Right atrium auricular region (tissue), 2 donors: ENCODE results near the gene ENTREP3. TPM values are rescaled to one million over a fixed set of nuclear protein-coding genes. Genes with fewer than 3 reads are reported as not detected.
"Not testable (repeated sequence)": the region's sequence is repeated elsewhere in the genome, so short reads cannot be mapped to it uniquely, and the experiment has no call there.

Source experiments
- DNase-seq: peaks from one replicate; pipeline ENCODE4 v3.0.0-alpha.2; 2019; ENCODE audit warnings: low spot score
- H3K27ac ChIP-seq, 2 donors: fragments of 200-600 bp; sonication (generic); 1 replicate in 1 of 2; 2 replicates in 1 of 2; pipeline ENCODE4 v1.5.1; 2016 to 2019
- H3K27me3 ChIP-seq, 2 donors: fragments of 200-600 bp; sonication (generic); one replicate each; pipeline versions ENCODE4 v1.5.1 to v1.6.0; 2017 to 2019
- H3K36me3 ChIP-seq: fragments of 200-600 bp; sonication (generic); one replicate; pipeline ENCODE4 v1.5.1; 2016
- H3K4me1 ChIP-seq, 2 donors: fragments of 200-600 bp; sonication (generic); one replicate each; pipeline versions ENCODE4 v1.5.1 to v1.6.0; 2017 to 2019
- H3K4me3 ChIP-seq, 2 donors: fragments of 200-600 bp; sonication (generic); 1 replicate in 1 of 2; 2 replicates in 1 of 2; pipeline ENCODE4 v1.5.1; 2017 to 2019; ENCODE audit warnings: mild to moderate bottlenecking in 1 of 2, moderate library complexity in 1 of 2
- H3K9me3 ChIP-seq, 2 donors: fragments of 200-600 bp; sonication (generic); one replicate each; pipeline ENCODE4 v1.5.1; 2019
- CTCF ChIP-seq, 2 donors: fragments of 200-600 bp; sonication (generic); IDR thresholded peaks; one replicate each; pipeline ENCODE4 v1.5.1; 2019; ENCODE audit warnings: antibody characterized with exemption in 2 of 2
- total RNA-seq, 2 donors: library from RNA; depleted of rRNA; stranded (reverse); fragments of >200 nt; gene quantifications; one replicate each; pipeline ENCODE4 v1.1.0, GENCODE V29; 2016

ENTREP3 gene
- total RNA-seq, 2 donors from 2014 or later, result 14.4 to 15.5 TPM

- DNase-seq, result no peak
- H3K9me3 ChIP-seq, result no peaks in the 10 kb centered on the region
- H3K4me1 ChIP-seq, result peaks cover 0 to 44% of the 10 kb centered on the region in 2 donors
- H3K27ac ChIP-seq, result no peak overlapping the region
- no peaks in the 10 kb centered on the region for H3K27me3 ChIP-seq
- peaks cover 14% of the 10 kb centered on the region for H3K36me3 ChIP-seq
- TF ChIP-seq CTCF (IDR thresholded peaks at IDR 0.05), result no peak
- no peak overlapping the region for H3K4me3 ChIP-seq
These were observed 2.1 kb downstream of the ENTREP3 start for GRCh38 chr1:155253208-155253607.

GRCh38 chr1:155251566-155251965, 3.7 kb downstream of the ENTREP3 start:
- no peak for DNase-seq
- Histone ChIP-seq H3K36me3 (peaks cover 9% of the 10 kb centered on the region), H3K4me3 (no peak overlapping the region), H3K9me3 (no peaks in the 10 kb centered on the region), H3K27me3 (no peaks in the 10 kb centered on the region), H3K27ac (no peak overlapping the region), H3K4me1 (peaks cover 0 to 44% of the 10 kb centered on the region in 2 donors)
- TF ChIP-seq CTCF (IDR thresholded peaks at IDR 0.05), result no peak

- H3K4me3 ChIP-seq, result peak overlapping the region; percentile 12 to 37
- H3K9me3 ChIP-seq, result no peaks in the 10 kb centered on the region
- peaks cover 0 to 37% of the 10 kb centered on the region in 2 donors for H3K4me1 ChIP-seq
- H3K27me3 ChIP-seq, result no peaks in the 10 kb centered on the region
- peak; percentile 91 for DNase-seq
- peaks cover 9% of the 10 kb centered on the region for H3K36me3 ChIP-seq
- TF ChIP-seq CTCF (IDR thresholded peaks at IDR 0.05), result peak; percentile 99 to 100
- H3K27ac ChIP-seq, result peak overlapping the region; percentile 37 to 49
These were observed 4.4 kb downstream of the ENTREP3 start for GRCh38 chr1:155250633-155251449.

GRCh38 chr1:155250246-155250632, 5.0 kb downstream of the ENTREP3 start:
- H3K4me1 ChIP-seq, result peaks cover 0 to 34% of the 10 kb centered on the region in 2 donors
- DNase-seq, result no peak

GRCh38 chr1:155247667-155248553, 7.4 kb downstream of the ENTREP3 start:
- H3K27ac ChIP-seq, result no peak overlapping the region
- H3K36me3 ChIP-seq, result peaks cover 9% of the 10 kb centered on the region
- no peak for TF ChIP-seq CTCF (IDR thresholded peaks at IDR 0.05)
- H3K27me3 ChIP-seq, result no peaks in the 10 kb centered on the region
- peaks cover 3 to 28% of the 10 kb centered on the region in 2 donors for H3K4me1 ChIP-seq
- no peak for DNase-seq
- no peaks in the 10 kb centered on the region for H3K9me3 ChIP-seq
- no peak overlapping the region for H3K4me3 ChIP-seq

More at GRCh38 chr1:155250246-155250632, 5.0 kb downstream of the ENTREP3 start:
- Histone ChIP-seq H3K27ac (peak overlapping the region; percentile 37 to 49), H3K27me3 (no peaks in the 10 kb centered on the region), H3K36me3 (peaks cover 9% of the 10 kb centered on the region), H3K9me3 (no peaks in the 10 kb centered on the region), H3K4me3 (peak overlapping the region; percentile 12 to 37)
- no peak for TF ChIP-seq CTCF (IDR thresholded peaks at IDR 0.05)

- not testable (repeated sequence) for H3K4me3 ChIP-seq, H3K27ac ChIP-seq, DNase-seq, H3K9me3 ChIP-seq, H3K27me3 ChIP-seq, H3K36me3 ChIP-seq
- H3K4me1 ChIP-seq, result peaks cover 3 to 30% of the 10 kb centered on the region in 2 donors
These were observed 8.5 kb downstream of the ENTREP3 start for GRCh38 chr1:155246796-155247195.
